ENCODE results near the gene PDGFD. TPM values are rescaled to one million over a fixed set of nuclear protein-coding genes. Genes with fewer than 3 reads are reported as not detected.

PDGFD gene
- total RNA-seq, 1 experiment from 2014 or later = 1.7 TPM

DNA sequence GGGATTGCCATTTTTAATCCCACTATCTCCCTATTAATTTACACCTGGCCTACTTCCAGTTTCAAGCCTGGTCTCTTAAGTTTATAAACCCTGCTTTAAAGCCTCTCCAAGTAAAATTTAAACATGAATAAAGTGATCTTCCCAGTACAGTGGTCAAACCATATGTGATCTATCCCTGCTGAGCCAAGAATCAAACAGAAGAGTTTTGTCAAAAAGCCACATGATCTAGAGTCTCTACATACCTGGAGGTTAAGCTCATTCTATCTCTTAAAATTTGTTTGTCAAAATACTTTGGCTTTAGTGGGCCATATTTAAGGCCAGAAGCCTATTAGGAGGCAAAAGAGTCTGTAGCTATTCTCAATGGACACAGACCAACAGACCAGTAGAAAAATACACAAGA lies 170.4 kb downstream of the PDGFD start:
- Histone ChIP-seq H2BK15ac (ENCODE audit: low read depth, low read length) (no peak overlapping the region), H3K9me3 (ENCODE audit: control insufficient read depth, low read depth, low read length) (no peaks in the 10 kb centered on the region), H3K27ac (ENCODE audit: insufficient read length, low read depth, low read length) (no peak overlapping the region), H3K23me2 (ENCODE audit: insufficient read length, low read depth, low read length, poor library complexity, severe bottlenecking) (no peaks in the 10 kb centered on the region), H3K18ac (ENCODE audit: insufficient read length, low read depth, low read length) (no peak overlapping the region), H3K4ac (ENCODE audit: low read depth, low read length) (no peak overlapping the region), H3K79me1 (ENCODE audit: insufficient read depth, low read depth, low read length, poor library complexity, severe bottlenecking) (no peaks in the 10 kb centered on the region), H2AK5ac (ENCODE audit: insufficient read length, low read length) (no peak overlapping the region), H3K4me2 (ENCODE audit: insufficient read depth, insufficient read length, low read length) (no peak overlapping the region), H4K91ac (ENCODE audit: insufficient read length, low read depth, low read length) (no peak overlapping the region), H3K23ac (ENCODE audit: insufficient read length, low read depth, low read length) (no peak overlapping the region), H4K8ac (replicated peaks; ENCODE audit: insufficient read length, low read depth, low read length) (no peak overlapping the region), H3T11ph (ENCODE audit: low read length) (no peak overlapping the region), H2BK12ac (ENCODE audit: insufficient read length, low read depth, low read length) (no peak overlapping the region), H2BK120ac (ENCODE audit: low read depth, low read length, poor library complexity, severe bottlenecking) (no peak overlapping the region), H3K56ac (ENCODE audit: insufficient read length, low read depth, low read length) (no peak overlapping the region), H4K20me1 (ENCODE audit: control insufficient read depth, insufficient read depth, insufficient read length) (no peaks in the 10 kb centered on the region), H2BK20ac (ENCODE audit: low read depth, low read length, poor library complexity, severe bottlenecking) (no peak overlapping the region), H3K4me1 (ENCODE audit: insufficient read depth, low read length) (no peaks in the 10 kb centered on the region), H2AFZ (ENCODE audit: low read length) (no peak overlapping the region), H4K5ac (ENCODE audit: insufficient read length, low read depth, low read length) (no peak overlapping the region), H3K27me3 (ENCODE audit: insufficient read depth, low read length) (no peaks in the 10 kb centered on the region), H2BK5ac (ENCODE audit: insufficient read length, low read length) (no peak overlapping the region), H3K14ac (ENCODE audit: insufficient read depth, low read length) (no peak overlapping the region), H3K79me2 (ENCODE audit: insufficient read depth, low read length) (no peaks in the 10 kb centered on the region), H3K9ac (ENCODE audit: extremely low read depth, insufficient read length, low read length) (no peak overlapping the region)
- TF ChIP-seq, protein P1, sequence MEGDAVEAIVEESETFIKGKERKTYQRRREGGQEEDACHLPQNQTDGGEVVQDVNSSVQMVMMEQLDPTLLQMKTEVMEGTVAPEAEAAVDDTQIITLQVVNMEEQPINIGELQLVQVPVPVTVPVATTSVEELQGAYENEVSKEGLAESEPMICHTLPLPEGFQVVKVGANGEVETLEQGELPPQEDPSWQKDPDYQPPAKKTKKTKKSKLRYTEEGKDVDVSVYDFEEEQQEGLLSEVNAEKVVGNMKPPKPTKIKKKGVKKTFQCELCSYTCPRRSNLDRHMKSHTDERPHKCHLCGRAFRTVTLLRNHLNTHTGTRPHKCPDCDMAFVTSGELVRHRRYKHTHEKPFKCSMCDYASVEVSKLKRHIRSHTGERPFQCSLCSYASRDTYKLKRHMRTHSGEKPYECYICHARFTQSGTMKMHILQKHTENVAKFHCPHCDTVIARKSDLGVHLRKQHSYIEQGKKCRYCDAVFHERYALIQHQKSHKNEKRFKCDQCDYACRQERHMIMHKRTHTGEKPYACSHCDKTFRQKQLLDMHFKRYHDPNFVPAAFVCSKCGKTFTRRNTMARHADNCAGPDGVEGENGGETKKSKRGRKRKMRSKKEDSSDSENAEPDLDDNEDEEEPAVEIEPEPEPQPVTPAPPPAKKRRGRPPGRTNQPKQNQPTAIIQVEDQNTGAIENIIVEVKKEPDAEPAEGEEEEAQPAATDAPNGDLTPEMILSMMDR (conservative IDR thresholded peaks at IDR 0.05) = no peak
- Mint-ChIP-seq H3K4me1 (no peaks in the 10 kb centered on the region), H3K27me3 (ENCODE audit: low read depth) (no peaks in the 10 kb centered on the region), H3K36me3 (ENCODE audit: insufficient read depth in 1 of 3, low read depth in 3 of 3) (no peaks in the 10 kb centered on the region), H3K4me3 (no peak overlapping the region), H3K27ac (peak overlapping the region in 1 of 3 experiments; percentile 37; a peak in 1 of 7 replicates), H3K9me3 (no peaks in the 10 kb centered on the region)
- no peak for DNase-seq
